ENCODE results near the gene FBXO24. TPM values are rescaled to one million over a fixed set of nuclear protein-coding genes. Genes with fewer than 3 reads are reported as not detected.
A peak's percentile ranks its signal among the peaks of the same experiment; 100 is the strongest.

Gene FBXO24
- total RNA-seq, 1 donor from 2014 or later = 0.41 TPM

DNA sequence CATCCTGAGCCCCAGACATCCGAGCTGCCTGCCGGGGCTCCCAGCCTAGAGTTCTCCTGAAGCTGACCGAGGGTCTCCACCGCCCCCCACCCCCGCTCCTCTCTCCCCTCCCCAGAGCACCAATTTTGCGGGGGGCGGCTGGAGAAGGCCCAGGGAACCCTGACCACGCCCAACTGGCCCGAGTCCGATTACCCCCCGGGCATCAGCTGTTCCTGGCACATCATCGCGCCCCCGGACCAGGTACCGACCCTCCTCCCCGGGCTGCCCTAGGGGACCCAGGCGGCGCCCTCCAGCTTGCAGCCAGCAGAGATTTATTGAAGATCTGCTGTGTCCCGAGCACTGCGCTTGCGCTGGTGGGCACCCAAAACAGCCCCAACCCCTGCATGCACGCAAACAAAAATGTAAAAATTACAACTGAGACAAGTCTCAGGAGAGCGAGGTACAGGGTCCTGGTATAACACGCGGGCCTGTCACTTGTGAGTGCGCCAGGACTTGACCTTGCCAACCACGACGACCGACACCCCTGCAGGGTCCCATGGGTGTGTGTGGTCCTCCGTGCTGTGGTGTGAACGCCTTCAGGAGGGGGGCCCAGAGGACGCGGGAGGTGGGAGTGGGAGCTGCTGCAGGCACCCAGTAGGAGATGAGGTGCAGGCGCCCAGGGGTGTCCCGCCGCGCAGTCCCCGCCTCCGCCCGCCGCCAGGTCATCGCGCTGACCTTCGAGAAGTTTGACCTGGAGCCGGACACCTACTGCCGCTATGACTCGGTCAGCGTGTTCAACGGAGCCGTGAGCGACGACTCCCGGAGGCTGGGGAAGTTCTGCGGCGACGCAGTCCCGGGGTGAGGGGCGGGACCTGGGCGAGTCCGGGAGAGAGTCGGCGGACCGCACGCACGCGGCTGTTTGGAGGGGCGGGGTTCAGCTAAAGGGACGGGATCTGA, 19.1 kb downstream of the FBXO24 start:
- DNase-seq (ENCODE audit: missing footprints) (peak; percentile 86), ATAC-seq (peak; percentile 4)
- intact Hi-C loops (cut with DNase I) = no loop called here

DNA sequence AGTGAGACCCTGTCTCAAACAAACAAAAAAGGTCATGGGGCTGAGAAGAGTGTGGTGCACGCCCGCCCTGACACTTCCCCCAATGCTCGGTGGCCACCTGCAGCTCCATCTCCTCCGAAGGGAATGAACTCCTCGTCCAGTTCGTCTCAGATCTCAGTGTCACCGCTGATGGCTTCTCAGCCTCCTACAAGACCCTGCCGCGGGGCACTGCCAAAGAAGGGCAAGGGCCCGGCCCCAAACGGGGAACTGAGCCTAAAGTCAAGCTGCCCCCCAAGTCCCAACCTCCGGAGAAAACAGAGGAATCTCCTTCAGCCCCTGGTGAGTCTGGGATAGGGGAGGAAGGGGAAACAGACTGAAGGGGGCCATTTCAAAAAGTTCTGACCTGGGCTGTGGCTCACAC, 20.2 kb downstream of the FBXO24 start:
- intact Hi-C loops (cut with DNase I) = no loop called here
- DNase-seq (ENCODE audit: missing footprints) (peak; percentile 72), ATAC-seq (no peak)

DNA sequence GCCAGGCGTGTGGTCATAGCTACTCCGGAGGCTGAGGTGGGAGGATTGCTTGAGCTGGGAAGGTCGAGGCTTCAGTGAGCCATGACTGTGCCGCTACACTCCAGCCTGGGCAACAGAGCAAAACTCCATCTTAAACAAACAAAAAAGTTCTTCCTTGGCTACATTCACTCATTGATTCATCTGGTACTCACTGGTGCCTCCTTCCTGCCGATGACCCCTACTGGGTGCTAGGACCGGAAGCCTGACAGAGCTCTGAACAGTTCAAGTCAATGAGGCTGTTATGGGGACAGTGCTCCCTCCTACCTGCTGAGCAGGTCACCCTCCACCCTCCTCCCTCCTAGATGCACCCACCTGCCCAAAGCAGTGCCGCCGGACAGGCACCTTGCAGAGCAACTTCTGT, 21.0 kb downstream of the FBXO24 start:
- ATAC-seq = no peak
- intact Hi-C loops (cut with DNase I) = no loop called here
- DNase-seq (ENCODE audit: missing footprints) = no peak

DNA sequence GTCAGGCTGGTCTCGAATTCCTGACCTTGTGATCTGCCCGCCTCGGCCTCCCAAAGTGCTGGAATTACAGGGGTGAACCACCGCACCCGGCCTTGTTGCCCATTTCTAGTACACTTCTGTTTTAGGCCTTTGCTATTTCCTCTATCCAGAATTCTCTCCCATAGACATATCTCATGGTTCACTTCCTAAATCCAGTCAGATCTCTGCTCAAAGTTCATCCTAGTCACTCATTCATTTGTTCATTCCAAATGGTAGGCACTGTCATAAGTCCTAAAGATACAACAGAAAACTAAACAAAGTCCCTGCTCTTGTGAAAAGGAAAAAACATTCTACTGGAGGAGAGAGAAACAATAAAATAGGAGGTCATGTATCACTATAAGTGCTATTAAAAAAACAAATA, 23.8 kb downstream of the FBXO24 start:
- ATAC-seq (no peak), DNase-seq (ENCODE audit: missing footprints) (no peak)
- intact Hi-C loops (cut with DNase I) = loop anchor here (5.0 to 10.0 kb wide), 2 partner anchors 82 to 245 kb away; partner anchors contain the start of genes GIGYF1 and SLC12A9

DNA sequence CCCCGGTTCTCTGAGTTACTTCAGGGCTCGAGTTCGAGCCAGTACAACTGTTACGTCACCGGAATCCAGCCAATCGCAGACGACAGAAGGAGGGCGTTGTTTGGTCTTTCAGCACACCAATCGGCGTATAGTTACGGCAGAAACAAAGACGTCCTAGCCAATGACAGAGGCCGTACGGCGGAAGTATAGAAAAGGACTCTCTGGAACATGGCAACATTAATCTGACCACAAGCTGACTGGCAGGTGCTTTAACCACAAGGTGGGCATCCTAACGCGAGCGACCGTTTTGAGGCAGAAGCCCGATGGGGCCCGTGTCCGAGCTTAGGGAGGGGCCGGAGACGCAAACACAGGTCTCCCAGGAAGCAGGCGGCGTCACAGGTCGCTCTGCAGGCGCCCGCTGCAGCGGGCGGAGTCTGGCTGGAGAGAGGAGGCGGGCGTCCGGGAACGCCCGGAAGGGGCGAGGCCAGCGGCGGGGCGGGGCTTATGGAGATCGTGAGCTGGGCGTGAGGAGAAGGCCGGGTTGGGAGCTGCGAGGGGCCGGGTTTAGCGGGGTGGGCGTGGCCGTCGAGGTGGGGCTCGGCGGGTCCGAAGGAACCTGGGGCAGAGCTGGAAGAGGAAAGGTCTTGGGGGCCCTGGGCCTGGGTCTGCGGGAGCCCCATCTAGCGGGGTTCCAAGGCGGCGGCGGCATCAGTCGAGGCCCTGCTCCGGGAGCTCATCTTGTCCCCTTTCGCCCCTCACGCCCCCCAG, 26.0 kb downstream of the FBXO24 start, which contains the start of gene MOSPD3:
MOSPD3 (plus strand) TSS at position 558 of the 747 bp plus-strand sequence. CDS start 252 bp downstream, outside the sequence.
- peak; percentile 98 for DNase-seq (ENCODE audit: missing footprints)

DNA sequence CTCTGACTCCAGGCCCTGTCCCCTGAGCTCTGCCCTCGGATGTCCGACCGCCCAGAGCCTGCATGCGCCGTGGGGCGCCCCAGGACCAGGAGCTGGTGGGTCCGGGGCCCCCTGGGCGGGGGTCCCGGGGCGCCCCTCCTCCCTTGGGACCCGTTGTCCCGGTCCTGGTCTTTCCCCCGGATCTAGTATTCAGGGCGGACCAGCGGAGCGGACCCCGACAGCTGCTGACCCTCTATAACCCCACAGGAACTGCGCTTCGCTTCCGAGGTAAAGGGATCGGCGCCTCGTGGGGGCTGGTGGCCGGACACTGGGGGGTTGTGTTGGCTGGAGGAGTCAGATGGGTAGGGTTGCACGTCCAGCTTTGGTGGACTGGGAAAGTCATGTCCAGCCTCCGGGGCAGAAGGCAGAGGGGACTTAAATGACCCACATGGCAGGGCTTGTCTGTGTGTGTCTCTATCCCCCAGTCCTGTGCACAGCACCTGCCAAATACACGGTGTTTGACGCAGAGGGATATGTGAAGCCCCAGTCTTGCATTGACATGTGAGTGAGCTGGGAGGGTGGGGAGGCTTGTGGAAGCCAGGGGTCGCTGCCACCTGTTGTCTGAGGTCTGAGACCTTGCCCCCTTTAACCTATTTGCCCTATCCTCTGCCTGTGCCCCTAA, 26.7 kb downstream of the FBXO24 start:
- ATAC-seq (peak; percentile 2), DNase-seq (ENCODE audit: missing footprints) (peak; percentile 71)
- intact Hi-C loops (cut with DNase I) = loop anchor here (1.0 to 10.0 kb wide), 4 partner anchors 26 to 242 kb away; partner anchors contain the start of genes FBXO24, GIGYF1, GNB2 and LRCH4

More for the DNA sequence above, 26.0 kb downstream of the FBXO24 start, which contains the start of gene MOSPD3:
- intact Hi-C loops (cut with DNase I) = loop anchor here (1.0 to 10.0 kb wide), 4 partner anchors 25 to 243 kb away; partner anchors contain the start of genes FBXO24, GIGYF1, GNB2 and LRCH4
- ATAC-seq = peak; percentile 97

DNA sequence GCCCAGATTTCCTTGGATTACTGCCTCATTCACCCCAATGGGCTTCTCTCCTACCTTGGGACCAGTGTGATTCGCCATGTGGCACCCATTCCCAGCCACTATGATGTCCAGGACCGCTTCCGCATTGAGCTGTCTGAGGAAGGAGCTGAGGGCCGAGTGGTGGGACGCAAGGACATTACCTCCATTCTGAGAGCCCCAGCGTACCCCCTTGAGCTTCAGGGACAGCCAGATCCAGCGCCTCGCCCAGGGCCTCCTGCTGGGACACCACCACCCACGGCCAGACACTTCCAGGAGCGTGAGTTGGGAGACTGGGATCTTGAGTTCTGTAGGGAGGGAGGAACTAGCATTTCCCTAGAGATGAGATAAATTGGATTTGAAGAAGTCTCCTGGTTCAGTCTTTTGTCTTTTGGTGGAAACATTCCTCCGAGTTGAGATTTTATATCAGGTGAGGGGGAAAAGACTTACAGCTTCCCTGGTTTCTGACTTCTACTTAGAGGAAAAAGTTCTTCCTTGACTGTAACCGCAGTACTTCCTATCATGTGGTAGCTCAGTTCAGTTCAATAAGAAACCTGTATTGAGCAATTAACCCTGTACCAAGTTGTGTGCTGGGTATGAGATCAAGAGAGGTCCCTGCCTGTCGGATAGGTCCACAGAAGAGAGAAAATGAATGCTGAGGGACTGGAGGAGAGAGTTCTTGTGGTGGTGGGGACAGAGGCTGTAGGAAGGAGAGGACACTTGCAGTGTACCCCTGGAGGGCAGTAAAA, 27.5 kb downstream of the FBXO24 start:
- ATAC-seq (no peak), DNase-seq (ENCODE audit: missing footprints) (no peak)
- intact Hi-C loops (cut with DNase I) = loop anchor here (2.0 to 10.0 kb wide), 3 partner anchors 27 to 241 kb away; partner anchors contain the start of genes FBXO24, GIGYF1, LRCH4 and SLC12A9

DNA sequence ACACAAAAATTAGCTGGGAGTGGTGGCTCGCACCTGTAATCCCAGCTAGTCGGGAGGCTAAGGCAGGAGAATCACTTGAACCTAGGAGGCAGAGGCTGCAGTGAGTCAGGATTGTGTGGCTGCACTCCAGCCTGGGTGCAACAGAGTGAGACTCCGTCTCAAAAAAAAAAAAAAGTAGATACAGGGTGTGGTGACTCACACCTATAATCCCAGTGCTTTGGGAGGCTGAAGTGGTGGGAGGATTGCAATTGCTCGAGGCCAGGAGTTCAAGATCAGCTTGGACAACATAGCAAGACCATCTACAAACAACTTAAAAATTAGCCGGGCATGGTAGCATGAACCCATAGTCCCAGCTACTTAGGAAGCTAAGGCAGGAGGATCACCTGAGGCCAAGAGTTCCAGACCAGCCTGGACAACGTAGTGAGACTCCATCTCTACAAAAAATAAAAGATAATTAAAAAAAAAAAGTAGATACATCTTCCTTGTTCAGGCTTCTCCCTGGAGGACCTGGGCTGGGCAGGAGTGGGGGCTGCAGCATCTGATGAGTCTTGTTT, 28.3 kb downstream of the FBXO24 start:
- DNase-seq (ENCODE audit: missing footprints) (no peak), ATAC-seq (no peak)
- intact Hi-C loops (cut with DNase I) = loop anchor here (5.0 to 10.0 kb wide), 2 partner anchors 78 to 240 kb away; partner anchors contain the start of genes GIGYF1 and SLC12A9

DNA sequence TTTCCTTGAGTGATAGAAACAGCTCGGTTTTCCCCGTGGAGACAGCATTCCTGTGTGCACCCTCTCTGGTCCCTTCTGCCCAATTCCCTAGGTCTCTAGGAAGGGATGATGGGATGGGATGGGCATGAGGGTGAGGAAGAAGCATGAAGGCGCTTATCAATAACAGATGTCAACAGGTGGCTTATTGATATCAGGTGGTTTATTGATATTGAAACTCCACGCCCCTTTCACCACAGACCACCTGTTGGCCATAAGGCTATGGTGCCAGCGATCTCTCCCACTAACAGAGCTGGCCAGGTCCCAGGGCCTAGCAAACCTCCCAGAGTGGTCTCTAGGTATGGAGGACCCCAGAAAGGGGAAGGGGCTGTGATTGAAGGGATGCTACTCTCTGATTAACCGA, 34.1 kb downstream of the FBXO24 start:
- intact Hi-C loops (cut with DNase I) = no loop called here
- ATAC-seq (no peak), DNase-seq (ENCODE audit: missing footprints) (no peak)

DNA sequence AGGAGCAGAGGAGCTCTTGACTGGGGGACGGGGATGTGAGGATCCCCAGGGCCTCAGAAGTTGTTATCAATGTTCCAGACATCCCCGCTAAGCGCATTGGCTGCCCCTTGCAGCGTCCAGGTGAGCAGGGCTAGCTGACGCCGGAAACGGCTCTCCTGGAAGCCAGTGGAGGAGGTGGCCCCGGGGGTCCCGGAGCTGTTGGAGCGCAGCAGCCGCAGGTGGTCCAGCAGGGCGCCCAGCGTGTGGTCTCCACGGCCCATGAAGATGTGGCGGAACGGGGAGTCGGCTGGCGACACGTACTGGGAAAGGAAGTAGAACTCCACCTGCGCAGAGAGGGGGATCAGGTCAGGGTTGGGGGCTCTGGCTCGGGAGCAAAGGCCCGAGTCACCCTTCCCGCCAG, 34.7 kb downstream of the FBXO24 start:
- intact Hi-C loops (cut with DNase I) = no loop called here
- ATAC-seq = no peak
- no peak for DNase-seq (ENCODE audit: missing footprints)

DNA sequence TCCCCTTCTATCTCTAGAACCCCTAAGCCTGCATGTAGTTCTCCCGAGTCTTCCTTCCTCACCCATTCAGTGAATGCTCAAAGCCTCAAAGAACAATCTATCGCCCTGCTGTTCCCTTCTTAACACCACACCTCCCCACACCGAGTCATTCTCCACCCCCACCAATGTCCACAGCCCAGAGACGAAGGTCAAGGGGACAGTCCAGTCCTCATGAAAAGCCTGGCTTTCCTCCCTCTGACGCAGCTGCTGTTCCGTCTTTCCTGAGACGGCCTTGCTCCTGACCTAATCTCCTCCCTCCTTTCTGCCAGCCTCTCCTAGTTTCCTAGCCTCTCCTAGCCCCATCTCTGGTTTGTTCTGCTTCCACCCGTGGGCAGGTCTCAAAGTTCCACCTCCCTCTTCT, 35.4 kb downstream of the FBXO24 start:
- no peak for DNase-seq (ENCODE audit: missing footprints)
- intact Hi-C loops (cut with DNase I) = no loop called here
- no peak for ATAC-seq

DNA sequence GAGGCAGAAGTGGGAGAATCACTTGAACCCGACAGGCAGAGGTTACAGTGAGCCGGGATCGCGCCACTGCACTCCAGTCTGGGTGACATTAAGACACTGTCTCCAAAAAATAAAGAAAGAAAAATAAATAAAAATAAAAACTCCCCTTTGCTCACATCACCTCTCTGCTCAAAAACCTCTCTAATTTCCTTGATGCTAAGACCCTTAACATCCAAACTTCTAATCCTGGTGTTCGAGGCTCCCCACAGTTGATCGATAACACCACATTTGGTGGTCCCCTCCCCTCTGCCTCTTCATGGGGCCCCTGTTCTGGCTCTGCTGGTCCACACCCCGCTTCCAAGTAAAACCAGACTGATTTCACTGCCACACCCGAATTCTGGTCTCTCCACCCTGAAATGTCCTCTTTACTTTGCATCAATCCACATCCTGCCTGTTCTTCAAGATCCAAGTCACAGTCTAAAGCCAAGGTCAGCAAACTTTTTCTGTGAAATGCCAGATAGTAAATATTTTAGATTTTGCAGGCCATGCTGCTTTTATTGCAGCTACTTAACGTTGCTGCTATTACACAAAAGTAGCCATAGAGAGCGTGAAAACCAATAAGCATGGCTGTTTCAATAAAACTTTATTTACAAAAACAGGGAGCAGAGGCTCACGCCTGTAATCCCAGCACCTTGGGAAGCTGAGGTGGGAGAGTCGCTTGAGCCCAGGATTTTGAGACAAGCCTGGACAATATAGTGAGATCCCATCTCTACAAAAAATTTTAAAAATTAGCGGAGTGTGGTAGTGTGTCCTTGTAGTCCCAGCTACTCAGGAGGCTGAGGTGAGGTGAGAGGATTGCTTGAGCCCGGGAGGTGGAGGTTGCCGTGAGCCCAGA, 38.1 kb downstream of the FBXO24 start:
- intact Hi-C loops (cut with DNase I) = no loop called here
- ATAC-seq (no peak), DNase-seq (ENCODE audit: missing footprints) (no peak)

DNA sequence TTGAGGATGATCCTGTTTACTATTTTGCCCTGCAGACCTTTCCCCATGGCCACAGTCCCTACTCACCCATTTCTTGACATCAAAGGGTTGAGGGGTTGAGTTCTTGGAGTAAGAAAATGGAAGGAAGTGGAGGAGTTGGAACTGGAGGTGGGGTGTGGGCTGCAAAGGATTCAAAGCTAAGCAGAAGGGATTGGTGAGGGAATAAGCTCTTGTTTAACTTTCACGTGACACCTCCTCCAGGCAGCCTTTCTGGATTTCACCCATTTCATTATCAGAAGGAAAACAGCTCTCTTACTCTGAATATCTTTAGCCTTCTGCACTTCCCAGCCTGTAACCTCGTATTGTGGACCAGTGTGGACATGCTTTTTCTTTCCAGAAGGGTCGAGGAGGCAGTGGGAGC, 39.9 kb downstream of the FBXO24 start:
- ATAC-seq (no peak), DNase-seq (ENCODE audit: missing footprints) (no peak)
- intact Hi-C loops (cut with DNase I) = loop anchor here (5.0 kb wide), 1 partner anchor 46 kb away; the partner anchor contains the start of gene GNB2

DNA sequence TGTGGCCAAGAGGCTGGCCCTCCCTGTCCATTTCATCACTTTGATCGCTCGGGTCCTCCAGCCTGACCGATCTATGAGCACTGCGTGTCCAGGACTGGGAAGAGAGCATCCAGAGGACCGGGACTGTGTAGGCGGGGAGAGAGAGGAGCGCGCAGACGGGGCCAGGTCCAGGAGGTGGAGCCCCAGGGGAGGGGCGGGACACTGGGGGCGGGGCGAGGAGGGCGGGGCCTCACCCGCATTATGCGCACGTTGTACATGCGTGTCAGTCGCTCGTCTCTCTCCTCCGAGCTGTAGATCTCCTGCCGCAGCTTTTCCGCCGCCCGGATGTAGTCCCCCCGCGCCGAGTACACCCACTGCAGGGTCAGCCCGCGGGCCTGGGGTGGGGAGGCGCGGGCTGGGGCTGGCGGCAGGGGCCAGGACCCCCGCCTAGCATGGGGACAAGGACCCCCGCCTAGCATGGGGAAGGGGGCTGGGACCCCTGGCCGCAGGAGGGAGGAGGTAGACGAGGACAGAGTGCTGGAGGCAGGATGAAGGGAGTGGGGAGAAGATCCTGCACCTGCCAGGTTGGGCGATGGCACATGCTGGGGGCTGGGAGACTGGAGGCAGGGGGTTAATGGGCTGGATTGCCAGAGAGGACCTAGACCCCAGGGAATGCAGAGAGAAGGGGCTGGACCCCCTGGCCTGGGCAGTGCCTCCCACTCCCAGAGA, 40.6 kb downstream of the FBXO24 start:
- peak; percentile 89 for DNase-seq (ENCODE audit: missing footprints)
- intact Hi-C loops (cut with DNase I) = loop anchor here (5.0 kb wide), 1 partner anchor 46 kb away; the partner anchor contains the start of gene GNB2
- peak; percentile 97 for ATAC-seq

DNA sequence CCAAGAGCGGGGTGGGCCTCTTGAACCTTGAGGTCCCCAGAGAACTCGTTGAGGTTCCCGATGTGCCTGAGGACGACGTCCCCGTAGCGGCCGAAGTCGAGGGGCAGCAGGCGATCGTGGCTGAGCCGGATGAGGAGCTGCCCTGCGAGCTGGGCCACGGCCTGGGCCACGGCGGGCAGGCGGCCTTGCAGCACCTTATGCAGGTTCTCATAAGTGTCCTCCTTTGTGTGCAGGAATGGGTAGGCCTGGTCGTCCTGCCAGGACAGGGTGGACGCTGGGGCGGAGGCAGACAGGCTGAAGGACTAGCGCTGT, 41.1 kb downstream of the FBXO24 start:
- ATAC-seq (no peak), DNase-seq (ENCODE audit: missing footprints) (no peak)
- intact Hi-C loops (cut with DNase I) = loop anchor here (5.0 kb wide), 1 partner anchor 45 kb away; the partner anchor contains the start of gene GNB2

DNA sequence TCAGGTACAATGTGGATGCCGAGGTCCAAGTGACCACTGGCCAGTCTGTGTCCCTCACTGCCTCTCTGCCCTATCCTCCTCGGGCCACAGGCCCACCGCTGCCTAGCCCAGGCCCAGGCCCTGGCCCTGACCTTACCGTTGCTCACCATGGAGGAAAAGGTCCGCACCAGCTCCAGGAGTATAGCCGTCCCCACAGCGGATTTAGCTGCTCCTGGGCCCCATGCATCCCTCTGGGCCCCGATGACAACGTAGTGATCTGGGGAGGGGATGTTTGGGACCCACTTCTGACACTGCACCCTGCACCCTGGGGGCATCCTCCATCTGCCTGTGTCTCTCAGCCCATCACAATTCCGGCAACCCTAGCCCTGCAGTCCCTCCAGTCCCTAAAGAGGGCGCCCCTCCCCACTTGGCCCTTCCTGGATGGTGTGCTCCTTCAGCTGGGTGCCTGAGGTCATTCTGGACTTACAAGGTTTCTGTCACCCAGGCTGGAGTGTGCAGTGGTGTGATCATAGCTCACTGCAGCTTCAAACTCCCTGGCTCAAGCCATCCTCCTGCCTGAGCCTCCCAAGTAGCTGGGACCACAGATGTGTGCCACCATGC, 43.1 kb downstream of the FBXO24 start:
- ATAC-seq (no peak), DNase-seq (ENCODE audit: missing footprints) (no peak)
- intact Hi-C loops (cut with DNase I) = loop anchor here (5.0 kb wide), 1 partner anchor 43 kb away; the partner anchor contains the start of gene GNB2

Measured in Right ventricle myocardium inferior (tissue), 1 donor.